Right ventricle myocardium superior (tissue), 1 donor: ENCODE data around the gene STK39. TPM values are rescaled to one million over a fixed set of nuclear protein-coding genes. Genes with fewer than 3 reads are reported as not detected.

Experiments used
- ATAC-seq: fragments of 200-7000 bp; cut with Tn5 transposase; one replicate; pipeline ENCODE4 v1.9.1; 2020; ENCODE audit warnings: mild to moderate bottlenecking; ENCODE audit not compliant: poor library complexity
- DNase-seq: peaks from one replicate; pipeline ENCODE4 v3.0.0-alpha.2; 2020
- intact Hi-C: fragments of 100-400 bp; cut with DNase I; formaldehyde crosslinking; loops from one replicate; pipeline ENCODE4 v1.11.2; 2022
- total RNA-seq: library from RNA; stranded (reverse); fragmentation: NEBNext Ultra II Directional; extraction: Animal tissue kit (Norgen Biotek cat#: 25700); gene quantifications from one replicate; pipeline ENCODE4 v1.2.1, GENCODE V29; 2021
- donor health status: DM: no; HTN: yes; CAD: no; lungs with severe emphysema.

The STK39 gene
- total RNA-seq, 1 donor from 2014 or later, result 16.9 TPM

- ATAC-seq, result peak; percentile 4
Measured at GRCh38 chr2:168246072-168246482, 1.3 kb downstream of the STK39 start.

GRCh38 chr2:168245074-168245825 lies 2.1 kb downstream of the STK39 start:
- ATAC-seq (no peak), DNase-seq (no peak)
- intact Hi-C loops, result loop anchor here (10.0 kb wide), 1 partner anchor 110 kb away; no protein-coding TSS in a partner anchor

More at GRCh38 chr2:168246072-168246482, 1.3 kb downstream of the STK39 start:
- intact Hi-C loops, result loop anchor here (10.0 kb wide), 1 partner anchor 111 kb away; no protein-coding TSS in a partner anchor
- no peak for DNase-seq

GRCh38 chr2:168244318-168244717 lies 3.1 kb downstream of the STK39 start:
- no peak for DNase-seq
- no peak for ATAC-seq
- intact Hi-C loops, result loop anchor here (10.0 kb wide), 1 partner anchor 110 kb away; no protein-coding TSS in a partner anchor

DNA sequence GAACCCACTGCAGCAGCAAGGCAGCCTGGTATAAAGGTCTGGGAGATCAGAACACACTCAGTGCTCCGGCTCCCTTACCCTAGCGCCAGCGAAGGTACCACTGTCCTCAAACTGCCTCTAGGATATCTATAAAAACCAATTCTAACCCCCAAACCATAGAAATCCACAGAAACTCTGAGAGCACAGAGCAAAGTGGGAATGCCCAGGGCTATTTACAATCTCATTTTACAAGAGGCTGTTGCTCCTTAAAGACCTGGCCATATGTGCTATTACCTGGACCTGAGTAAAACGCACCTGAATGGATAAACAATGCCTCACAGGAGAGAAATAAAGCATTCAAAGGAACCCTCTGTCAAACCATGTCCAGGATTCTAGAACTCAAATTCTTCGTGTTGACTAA lies 4.3 kb downstream of the STK39 start:
- DNase-seq (no peak), ATAC-seq (no peak)
- intact Hi-C loops, result loop anchor here (10.0 kb wide), 1 partner anchor 108 kb away; no protein-coding TSS in a partner anchor

DNA sequence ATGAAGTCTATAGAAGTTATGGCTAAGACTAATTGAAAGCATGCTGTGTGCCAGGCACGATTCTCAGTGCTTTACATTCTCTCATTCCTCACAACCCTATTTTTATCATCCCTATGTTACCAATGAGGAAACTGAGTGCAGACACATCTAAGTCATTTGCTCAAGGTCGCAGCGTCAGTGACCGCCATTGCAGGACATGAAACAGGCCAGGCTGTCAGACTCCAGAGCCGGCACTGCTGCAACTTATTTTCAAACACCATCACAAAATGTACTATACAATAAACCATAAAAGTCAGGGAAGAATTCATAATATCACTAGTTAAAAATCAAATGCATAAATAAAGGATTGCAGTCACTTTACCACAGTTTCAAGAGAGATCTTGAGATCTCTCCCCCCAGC lies 5.6 kb downstream of the STK39 start:
- ATAC-seq (no peak), DNase-seq (no peak)
- intact Hi-C loops, result loop anchor here (10.0 kb wide), 1 partner anchor 107 kb away; no protein-coding TSS in a partner anchor

DNA sequence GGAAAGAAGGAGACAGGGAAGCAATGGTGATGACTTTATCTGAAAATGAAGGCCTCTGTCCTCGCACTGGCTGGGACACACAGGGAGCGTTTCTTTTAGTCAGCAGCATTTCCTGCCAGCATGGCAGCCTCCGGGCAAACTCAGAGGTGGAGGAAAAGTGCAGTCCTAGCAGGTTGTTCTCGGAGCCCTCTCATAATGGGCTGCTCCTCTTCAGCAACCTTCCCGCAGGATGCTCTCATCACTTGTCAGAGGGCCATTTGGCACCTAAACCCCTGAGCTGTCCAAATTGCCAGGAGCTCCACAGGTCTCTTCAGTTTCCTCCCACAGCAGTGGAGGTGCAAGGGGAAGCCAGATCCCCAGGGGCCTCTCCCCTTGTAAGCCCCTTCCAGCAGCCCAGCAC lies 6.2 kb downstream of the STK39 start:
- intact Hi-C loops, result loop anchor here (10.0 kb wide), 1 partner anchor 106 kb away; no protein-coding TSS in a partner anchor
- ATAC-seq (peak; percentile 43), DNase-seq (no peak)

- intact Hi-C loops, result no loop called here
- ATAC-seq (no peak), DNase-seq (no peak)
Measured at GRCh38 chr2:168239281-168239680, 8.1 kb downstream of the STK39 start.

DNA sequence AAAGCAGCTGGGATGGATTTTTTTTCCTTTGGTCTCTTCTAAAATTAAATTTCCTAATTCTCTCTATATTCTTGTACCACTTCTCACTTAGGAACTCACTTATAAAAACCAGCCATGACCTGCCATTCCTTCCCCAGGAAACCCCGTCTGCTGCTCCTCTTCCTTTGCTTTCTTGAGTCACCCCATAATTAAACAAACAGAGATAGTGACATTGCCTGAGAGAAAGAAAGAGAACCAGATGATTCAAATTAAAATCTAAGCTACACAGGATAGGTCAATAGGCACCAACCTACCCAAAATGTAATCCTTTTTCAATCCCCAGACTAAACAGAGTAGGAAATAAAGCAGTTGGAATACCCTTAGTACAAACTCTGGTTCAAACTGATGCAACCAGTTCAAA lies 9.7 kb downstream of the STK39 start:
- intact Hi-C loops, result no loop called here
- no peak for DNase-seq

GRCh38 chr2:168234407-168235085 lies 12.8 kb downstream of the STK39 start:
- ATAC-seq, result no peak
- intact Hi-C loops, result no loop called here
- no peak for DNase-seq

More for the DNA sequence above, 9.7 kb downstream of the STK39 start:
- ATAC-seq, result no peak

- ATAC-seq, result no peak
- intact Hi-C loops, result no loop called here
- no peak for DNase-seq
Measured at GRCh38 chr2:168233726-168234406, 13.5 kb downstream of the STK39 start.

DNA sequence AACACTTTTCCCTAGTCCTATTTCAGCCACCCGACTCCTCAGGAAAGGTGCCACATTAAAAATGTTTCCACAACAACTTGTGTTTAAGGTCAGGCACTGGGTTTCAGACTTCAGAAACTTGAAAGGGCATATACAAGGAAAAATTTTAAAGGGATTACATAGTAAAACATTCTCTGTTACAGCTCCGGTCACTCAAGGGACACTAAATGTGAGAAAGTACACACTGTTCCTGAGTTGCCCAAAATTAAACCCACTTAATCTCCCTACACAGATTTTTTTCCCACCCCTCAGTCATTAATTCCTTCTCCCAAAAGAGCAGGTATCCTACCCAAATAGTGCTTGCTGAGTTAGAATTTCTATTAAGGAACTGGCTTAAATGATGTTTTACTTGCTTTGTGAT lies 14.2 kb downstream of the STK39 start:
- DNase-seq (no peak), ATAC-seq (no peak)
- intact Hi-C loops, result no loop called here

DNA sequence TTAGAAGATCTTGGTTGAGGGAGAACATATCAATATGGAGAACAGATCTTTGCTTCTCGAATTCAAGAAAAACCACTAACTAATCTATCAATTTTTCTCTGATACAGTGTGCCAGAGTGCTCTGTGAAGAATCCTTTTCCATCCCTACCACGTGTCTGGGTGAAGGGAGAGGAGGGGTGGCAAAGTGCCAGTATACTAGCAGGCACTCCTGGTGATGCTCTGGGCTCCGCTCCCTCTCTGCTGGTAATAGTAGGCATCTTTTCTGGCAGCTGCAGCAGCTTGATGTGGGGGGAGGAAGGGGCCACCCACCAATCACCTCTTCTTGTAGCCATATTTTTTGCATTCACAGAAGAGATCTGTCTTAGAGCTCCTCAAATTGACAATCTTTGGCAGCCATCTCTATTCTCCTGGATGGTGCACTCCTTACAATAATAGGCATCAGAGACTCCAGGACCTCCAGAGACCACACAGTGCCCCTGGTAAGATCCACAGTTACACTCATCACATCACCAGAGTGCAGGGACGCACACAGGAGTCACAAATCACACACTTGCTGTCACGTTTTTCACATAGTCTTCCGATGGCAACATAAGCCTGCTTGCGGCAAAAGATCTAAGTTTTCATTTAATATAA lies 15.7 kb downstream of the STK39 start:
- DNase-seq (peak; percentile 47), ATAC-seq (peak; percentile 79)
- intact Hi-C loops, result no loop called here

DNA sequence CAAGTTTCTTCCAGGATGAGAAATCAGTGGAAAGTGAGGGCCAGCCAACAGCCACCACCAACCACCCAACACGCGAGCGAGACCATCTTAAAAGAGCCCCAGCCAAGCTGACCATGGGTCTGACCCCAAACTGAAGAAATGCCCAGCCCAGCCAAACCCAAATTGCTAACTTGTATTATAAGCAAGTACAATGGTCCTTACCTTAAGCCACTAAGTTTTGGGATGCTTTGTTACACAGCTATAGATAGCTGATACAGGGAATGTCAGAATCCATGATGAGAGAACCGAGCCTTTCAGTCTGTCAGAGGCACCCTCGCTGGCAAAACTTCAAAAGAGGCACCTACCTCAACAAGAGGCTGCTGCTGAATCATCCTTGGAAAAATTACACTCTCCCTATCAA lies 17.0 kb downstream of the STK39 start:
- intact Hi-C loops, result no loop called here
- DNase-seq, result no peak
- no peak for ATAC-seq

DNA sequence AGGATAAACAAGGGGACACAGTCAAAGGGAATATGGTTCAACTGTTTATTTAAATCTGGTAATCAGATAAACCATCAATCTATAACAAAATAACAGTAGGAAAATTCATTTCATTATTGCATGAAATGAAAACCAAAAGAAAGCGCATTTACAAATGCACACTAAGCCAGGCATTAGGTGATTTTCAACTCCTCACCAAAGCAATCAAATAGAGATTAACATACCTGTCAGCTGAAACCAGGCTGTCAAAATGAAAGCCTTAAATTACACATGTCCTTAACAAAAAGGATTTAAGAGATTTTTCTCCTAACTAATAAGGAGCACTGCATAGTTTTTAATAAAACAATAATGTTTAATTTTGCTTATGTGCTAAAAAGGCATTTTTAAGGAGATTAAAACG lies 23.0 kb downstream of the STK39 start:
- intact Hi-C loops, result no loop called here
- DNase-seq (no peak), ATAC-seq (no peak)

DNA sequence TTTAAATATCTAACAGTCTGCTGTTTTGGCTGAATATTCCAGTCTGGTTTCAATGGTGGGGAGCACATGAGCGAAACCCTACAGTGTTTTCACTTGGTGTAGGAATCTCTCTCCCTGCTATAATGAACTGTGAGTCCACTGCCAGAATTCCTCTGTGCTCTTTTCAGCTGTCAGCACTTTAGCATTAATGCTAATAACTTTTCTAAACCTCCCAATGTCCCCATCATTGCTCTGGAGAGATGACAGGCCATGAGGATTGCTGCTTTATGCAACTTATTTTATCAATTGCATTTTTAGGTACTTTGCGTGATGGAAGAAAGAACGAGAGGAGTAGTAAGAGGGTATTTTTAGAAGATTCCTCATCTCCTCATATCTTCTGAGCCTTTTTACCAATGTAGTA lies 25.3 kb downstream of the STK39 start:
- peak; percentile 82 for ATAC-seq
- no peak for DNase-seq
- intact Hi-C loops, result no loop called here

- intact Hi-C loops, result no loop called here
- ATAC-seq (no peak), DNase-seq (no peak)
Measured at GRCh38 chr2:168220965-168221819, 26.2 kb downstream of the STK39 start.

- intact Hi-C loops, result no loop called here
- ATAC-seq, result no peak
- no peak for DNase-seq
Measured at GRCh38 chr2:168217920-168218319, 29.5 kb downstream of the STK39 start.
